Effector memory CD4-positive, alpha-beta T cell (primary cell): ENCODE data around the gene GRIA2.
"Not testable (repeated sequence)": the region's sequence is repeated elsewhere in the genome, so short reads cannot be mapped to it uniquely, and the experiment has no call there.

ENCODE experiments used
- DNase-seq, 3 donors: peaks; one replicate each; pipeline ENCODE4 v3.0.0-alpha.2; 2020
- H3K27ac ChIP-seq: 2 replicates; pipeline ENCODE4 v1.7.0; 2013; ENCODE audit warnings: mild to moderate bottlenecking, low read length, moderate library complexity; ENCODE audit not compliant: insufficient read depth, poor library complexity, severe bottlenecking
- H3K27me3 ChIP-seq: replicated peaks from 2 replicates; pipeline ENCODE4 v1.7.0; 2013; ENCODE audit warnings: mild to moderate bottlenecking, low read length; ENCODE audit not compliant: insufficient read depth, control insufficient read depth, poor library complexity, severe bottlenecking
- H3K36me3 ChIP-seq: 2 replicates; pipeline ENCODE4 v1.7.0; 2013; ENCODE audit warnings: mild to moderate bottlenecking, low read length, moderate library complexity; ENCODE audit not compliant: control insufficient read depth, insufficient read depth
- H3K4me1 ChIP-seq: 2 replicates; pipeline ENCODE4 v1.7.0; 2013; ENCODE audit warnings: low read length, mild to moderate bottlenecking; ENCODE audit not compliant: control insufficient read depth, insufficient read depth, poor library complexity, severe bottlenecking
- H3K4me3 ChIP-seq: 2 replicates; pipeline ENCODE4 v1.7.0; 2013; ENCODE audit warnings: low read length, low read depth, mild to moderate bottlenecking; ENCODE audit not compliant: insufficient read depth, poor library complexity, severe bottlenecking
- H3K9me3 ChIP-seq: 2 replicates; pipeline ENCODE4 v1.7.0; 2013; ENCODE audit warnings: mild to moderate bottlenecking, low read length, moderate library complexity; ENCODE audit not compliant: control insufficient read depth
- total RNA-seq, 3 donors: gene quantifications; one replicate each; lab custom pipeline; 2026; lab: John Stamatoyannopoulos, UW

Gene GRIA2
- total RNA-seq = 0 reads per million in 3 donors

- H3K4me1 ChIP-seq = no peaks in the 10 kb centered on the region
- no peak within 1 kb of the TSS for H3K27ac ChIP-seq
- no peaks in the 10 kb centered on the region for H3K9me3 ChIP-seq
- no peaks in the 10 kb centered on the region for H3K36me3 ChIP-seq
- peaks cover 7% of the 10 kb centered on the region for H3K27me3 ChIP-seq
- DNase-seq = no peak
- H3K4me3 ChIP-seq = no peak within 1 kb of the TSS
Observed at GRCh38 chr4:157220371-157220881, at the start of gene GRIA2. Gene GRIA2 (plus strand): TSS chr4:157220728. CDS start chr4:157221043, 315 bp downstream.

- Histone ChIP-seq H3K4me3 (no peak overlapping the region), H3K9me3 (no peaks in the 10 kb centered on the region), H3K4me1 (no peaks in the 10 kb centered on the region), H3K27ac (no peak overlapping the region), H3K27me3 (no peaks in the 10 kb centered on the region), H3K36me3 (no peaks in the 10 kb centered on the region)
- DNase-seq = no peak
Observed at GRCh38 chr4:157172011-157172410, 48.5 kb upstream of the GRIA2 start.

GRCh38 chr4:157180268-157180667 lies 40.3 kb upstream of the GRIA2 start:
- H3K27ac ChIP-seq, H3K9me3 ChIP-seq, H3K4me3 ChIP-seq, H3K27me3 ChIP-seq, DNase-seq, H3K36me3 ChIP-seq, H3K4me1 ChIP-seq: not testable (repeated sequence)

GRCh38 chr4:157184300-157184699 lies 36.2 kb upstream of the GRIA2 start:
- H3K4me1 ChIP-seq = no peaks in the 10 kb centered on the region
- no peak overlapping the region for H3K4me3 ChIP-seq

GRCh38 chr4:157185363-157185762 lies 35.2 kb upstream of the GRIA2 start:
- H3K27ac ChIP-seq = no peak overlapping the region
- no peak for DNase-seq
- no peaks in the 10 kb centered on the region for H3K36me3 ChIP-seq
- no peaks in the 10 kb centered on the region for H3K27me3 ChIP-seq
- no peaks in the 10 kb centered on the region for H3K9me3 ChIP-seq
- H3K4me3 ChIP-seq = no peak overlapping the region
- H3K4me1 ChIP-seq = no peaks in the 10 kb centered on the region

More at GRCh38 chr4:157184300-157184699, 36.2 kb upstream of the GRIA2 start:
- Histone ChIP-seq H3K27me3 (no peaks in the 10 kb centered on the region), H3K27ac (no peak overlapping the region), H3K9me3 (no peaks in the 10 kb centered on the region), H3K36me3 (no peaks in the 10 kb centered on the region)
- no peak for DNase-seq

GRCh38 chr4:157195374-157195773 lies 25.2 kb upstream of the GRIA2 start:
- no peak for DNase-seq
- H3K27ac ChIP-seq = no peak overlapping the region
- H3K27me3 ChIP-seq = no peaks in the 10 kb centered on the region

GRCh38 chr4:157196046-157196445 lies 24.5 kb upstream of the GRIA2 start:
- no peak for DNase-seq
- Histone ChIP-seq H3K9me3 (no peaks in the 10 kb centered on the region), H3K27me3 (no peaks in the 10 kb centered on the region), H3K36me3 (no peaks in the 10 kb centered on the region), H3K4me1 (no peaks in the 10 kb centered on the region), H3K4me3 (no peak overlapping the region), H3K27ac (no peak overlapping the region)

More at GRCh38 chr4:157195374-157195773, 25.2 kb upstream of the GRIA2 start:
- Histone ChIP-seq H3K9me3 (no peaks in the 10 kb centered on the region), H3K4me1 (no peaks in the 10 kb centered on the region), H3K4me3 (no peak overlapping the region), H3K36me3 (no peaks in the 10 kb centered on the region)

- H3K4me1 ChIP-seq = no peaks in the 10 kb centered on the region
- H3K27ac ChIP-seq = no peak overlapping the region
- no peak for DNase-seq
- no peaks in the 10 kb centered on the region for H3K9me3 ChIP-seq
- H3K4me3 ChIP-seq = no peak overlapping the region
- H3K27me3 ChIP-seq = no peaks in the 10 kb centered on the region
- no peaks in the 10 kb centered on the region for H3K36me3 ChIP-seq
Observed at GRCh38 chr4:157204634-157205244, 15.8 kb upstream of the GRIA2 start.

GRCh38 chr4:157217708-157218107 lies 2.8 kb upstream of the GRIA2 start:
- no peaks in the 10 kb centered on the region for H3K36me3 ChIP-seq
- no peaks in the 10 kb centered on the region for H3K4me1 ChIP-seq
- no peak for DNase-seq
- H3K27me3 ChIP-seq = peaks cover 7% of the 10 kb centered on the region
- no peak overlapping the region for H3K4me3 ChIP-seq
- no peak overlapping the region for H3K27ac ChIP-seq
- H3K9me3 ChIP-seq = no peaks in the 10 kb centered on the region

GRCh38 chr4:157219711-157220370 lies 687 bp upstream of the GRIA2 start:
- Histone ChIP-seq H3K9me3 (no peaks in the 10 kb centered on the region), H3K4me3 (no peak overlapping the region), H3K27me3 (peaks cover 7% of the 10 kb centered on the region), H3K36me3 (no peaks in the 10 kb centered on the region), H3K27ac (no peak overlapping the region), H3K4me1 (no peaks in the 10 kb centered on the region)
- no peak for DNase-seq
